Mesodermal cell (in vitro differentiated cells): ENCODE measurements around the gene DEPDC5.

Experiments used
- H3K27ac ChIP-seq: 2 replicates; pipeline ENCODE4 v1.7.0; 2013; ENCODE audit warnings: mild to moderate bottlenecking, low read depth, low read length, moderate library complexity; ENCODE audit not compliant: severe bottlenecking
- H3K36me3 ChIP-seq: 2 replicates; pipeline ENCODE4 v1.7.1; 2013; ENCODE audit warnings: mild to moderate bottlenecking, low read length, moderate library complexity; ENCODE audit not compliant: control insufficient read depth, insufficient read depth
- H3K4me1 ChIP-seq: one replicate; pipeline ENCODE4 v1.7.1; 2013; ENCODE audit warnings: mild to moderate bottlenecking, low read length; ENCODE audit not compliant: insufficient read depth, control insufficient read depth, poor library complexity, severe bottlenecking
- H3K4me3 ChIP-seq: 2 replicates; pipeline ENCODE4 v1.7.0; 2013; ENCODE audit warnings: low read length, control low read depth, mild to moderate bottlenecking; ENCODE audit not compliant: insufficient read depth, poor library complexity, severe bottlenecking; ENCODE audit errors: extremely low read depth
- H3K9me3 ChIP-seq: 2 replicates; pipeline ENCODE4 v1.7.1; 2013; ENCODE audit warnings: mild to moderate bottlenecking, low read length, moderate library complexity; ENCODE audit not compliant: control insufficient read depth
- WGBS, 2 experiments: methylation state at CpG; one replicate each; pipeline ENCODE4 v1.1.5; 2013; ENCODE audit warnings: missing lambda C conversion rate in 2 of 2; ENCODE audit not compliant: insufficient coverage in 2 of 2; 5-methylcytosine and 5-hydroxymethylcytosine counted together

The DEPDC5 gene

GRCh38 chr22:31906086-31906485, 152.3 kb downstream of the DEPDC5 start:
- Histone ChIP-seq H3K36me3 (peaks cover 22% of the 10 kb centered on the region), H3K4me1 (peaks cover 3% of the 10 kb centered on the region), H3K27ac (no peak overlapping the region), H3K9me3 (no peaks in the 10 kb centered on the region), H3K4me3 (no peak overlapping the region)
- 92 to 96% methylated on average over 15 of the region's 16 CpGs for WGBS, 2 experiments

GRCh38 chr22:31906569-31906968, 152.8 kb downstream of the DEPDC5 start:
- Histone ChIP-seq H3K27ac (no peak overlapping the region), H3K4me3 (no peak overlapping the region), H3K9me3 (no peaks in the 10 kb centered on the region), H3K4me1 (peaks cover 2% of the 10 kb centered on the region), H3K36me3 (peaks cover 22% of the 10 kb centered on the region)
- WGBS, 2 experiments = 80 to 91% methylated on average over 1 to 3 of the region's 5 CpGs

GRCh38 chr22:31909977-31910376, 156.2 kb downstream of the DEPDC5 start:
- no peak overlapping the region for H3K4me3 ChIP-seq
- H3K9me3 ChIP-seq = no peaks in the 10 kb centered on the region
- WGBS, 2 experiments = 96 to 100% methylated on average over 5 of the region's 5 CpGs
- no peak overlapping the region for H3K27ac ChIP-seq
- peaks cover 12% of the 10 kb centered on the region for H3K4me1 ChIP-seq
- peaks cover 19% of the 10 kb centered on the region for H3K36me3 ChIP-seq

GRCh38 chr22:31911565-31912406, 158.0 kb downstream of the DEPDC5 start:
- H3K27ac ChIP-seq = no peak overlapping the region
- 92 to 95% methylated on average over 6 to 7 of the region's 7 CpGs for WGBS, 2 experiments
- peaks cover 9% of the 10 kb centered on the region for H3K36me3 ChIP-seq
- peaks cover 12% of the 10 kb centered on the region for H3K4me1 ChIP-seq
- no peak overlapping the region for H3K4me3 ChIP-seq
- no peaks in the 10 kb centered on the region for H3K9me3 ChIP-seq

GRCh38 chr22:31912407-31912743, 158.6 kb downstream of the DEPDC5 start:
- Histone ChIP-seq H3K4me1 (peaks cover 12% of the 10 kb centered on the region), H3K36me3 (peaks cover 4% of the 10 kb centered on the region), H3K27ac (no peak overlapping the region), H3K4me3 (no peak overlapping the region), H3K9me3 (no peaks in the 10 kb centered on the region)
- WGBS, 2 experiments = 90 to 100% methylated on average over 1 of the region's 1 CpG

GRCh38 chr22:31915586-31915985, 161.8 kb downstream of the DEPDC5 start:
- 95 to 98% methylated on average over 10 of the region's 10 CpGs for WGBS, 2 experiments
- Histone ChIP-seq H3K4me3 (no peak overlapping the region), H3K27ac (no peak overlapping the region), H3K36me3 (no peaks in the 10 kb centered on the region), H3K9me3 (no peaks in the 10 kb centered on the region), H3K4me1 (peaks cover 12% of the 10 kb centered on the region)

GRCh38 chr22:31917227-31917921, 163.6 kb downstream of the DEPDC5 start:
- WGBS, 2 experiments = 82 to 92% methylated on average over 8 to 9 of the region's 17 CpGs
- no peak overlapping the region for H3K4me3 ChIP-seq
- H3K4me1 ChIP-seq = peaks cover 2% of the 10 kb centered on the region
- no peaks in the 10 kb centered on the region for H3K9me3 ChIP-seq
- H3K36me3 ChIP-seq = no peaks in the 10 kb centered on the region
- H3K27ac ChIP-seq = no peak overlapping the region

GRCh38 chr22:31919730-31920129, 165.9 kb downstream of the DEPDC5 start:
- H3K4me3 ChIP-seq = no peak overlapping the region

GRCh38 chr22:31920306-31920705, 166.5 kb downstream of the DEPDC5 start:
- Histone ChIP-seq H3K9me3 (no peaks in the 10 kb centered on the region), H3K4me1 (no peaks in the 10 kb centered on the region), H3K36me3 (no peaks in the 10 kb centered on the region), H3K27ac (no peak overlapping the region), H3K4me3 (no peak overlapping the region)
- 95 to 97% methylated on average over 3 of the region's 3 CpGs for WGBS, 2 experiments

More at GRCh38 chr22:31919730-31920129, 165.9 kb downstream of the DEPDC5 start:
- Histone ChIP-seq H3K27ac (no peak overlapping the region), H3K36me3 (no peaks in the 10 kb centered on the region), H3K4me1 (no peaks in the 10 kb centered on the region), H3K9me3 (no peaks in the 10 kb centered on the region)
- 100% methylated on average over 1 to 2 of the region's 3 CpGs for whole genome bisulfite sequencing, 2 experiments

GRCh38 chr22:31921106-31921505, 167.3 kb downstream of the DEPDC5 start:
- H3K36me3 ChIP-seq = no peaks in the 10 kb centered on the region
- 67 to 100% methylated on average over 1 to 2 of the region's 3 CpGs for WGBS, 2 experiments
- no peak overlapping the region for H3K27ac ChIP-seq

GRCh38 chr22:31922534-31922933, 168.7 kb downstream of the DEPDC5 start:
- H3K9me3 ChIP-seq = no peaks in the 10 kb centered on the region
- WGBS, 2 experiments = 95 to 96% methylated on average over 6 of the region's 6 CpGs
- H3K36me3 ChIP-seq = no peaks in the 10 kb centered on the region
- no peaks in the 10 kb centered on the region for H3K4me1 ChIP-seq
- H3K4me3 ChIP-seq = no peak overlapping the region
- no peak overlapping the region for H3K27ac ChIP-seq

More at GRCh38 chr22:31921106-31921505, 167.3 kb downstream of the DEPDC5 start:
- no peak overlapping the region for H3K4me3 ChIP-seq
- no peaks in the 10 kb centered on the region for H3K9me3 ChIP-seq
- H3K4me1 ChIP-seq = no peaks in the 10 kb centered on the region
